ENCODE data around the gene DSCAM.

DNA sequence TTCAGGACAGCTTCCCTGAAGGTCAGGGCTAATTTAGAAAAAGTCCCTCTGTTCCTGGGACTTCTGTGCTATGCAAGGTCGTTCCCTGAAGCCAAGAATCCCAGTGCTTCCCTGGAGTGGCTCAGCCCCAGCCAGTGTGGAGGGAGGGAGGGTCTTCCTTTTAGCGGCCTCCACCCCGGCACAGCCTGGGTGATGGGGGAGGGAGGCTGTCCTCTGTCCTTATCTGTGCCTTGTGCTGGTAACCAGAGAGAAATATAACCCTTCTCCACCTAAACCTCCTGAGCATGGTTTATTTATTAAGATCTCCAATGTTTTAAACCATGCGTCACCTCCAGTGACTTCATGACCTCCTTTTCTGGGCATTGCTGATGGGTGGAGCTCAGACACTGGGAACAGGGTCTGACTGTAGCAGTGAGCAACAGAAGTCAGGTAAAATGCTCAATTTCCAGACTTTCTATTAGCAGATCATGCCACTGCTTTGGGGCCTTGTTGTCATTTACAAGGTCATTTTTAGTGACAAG is 157.1 kb downstream of the DSCAM start:
- TF ChIP-seq SREBF2 (IDR thresholded peaks at IDR 0.05; ENCODE audit: low read length) (no peak), TBL1XR1 (IDR thresholded peaks at IDR 0.05; ENCODE audit: low read depth, low read length) (no peak), EZH2 (IDR thresholded peaks at IDR 0.05; ENCODE audit: borderline replicate concordance, control insufficient read depth, low read depth, low read length) (no peak)

Data from GM12878 (cell line).